HCT116 (cell line): ENCODE data around the gene CASZ1.

Experiments
- CTCF ChIP-seq, 3 experiments: fragments of 200-600 bp in 1 of 3; sonication (generic) in 1 of 3; IDR thresholded peaks in 2 of 3; conservative IDR thresholded peaks in 1 of 3; 2 replicates each; pipeline ENCODE4 v1.5.1; 2012 to 2017; ENCODE audit warnings: low read depth in 2 of 3, low read length in 2 of 3, antibody characterized with exemption in 1 of 3, borderline replicate concordance in 1 of 3, control low read depth in 1 of 3, mild to moderate bottlenecking in 1 of 3, mixed read lengths in 1 of 3, mixed run types in 1 of 3, moderate library complexity in 1 of 3; ENCODE audit not compliant: insufficient read depth in 1 of 3
- EZH2 ChIP-seq: fragments of 200-600 bp; sonication (generic); IDR thresholded peaks from 2 replicates; pipeline ENCODE4 v1.6.1; 2017; ENCODE audit warnings: antibody characterized with exemption, mixed run types
- EZH2phosphoT487 ChIP-seq: fragments of 200-600 bp; IDR thresholded peaks from 2 replicates; pipeline ENCODE4 v1.6.1; 2018; ENCODE audit warnings: antibody characterized with exemption, borderline replicate concordance
- FOSL1 ChIP-seq: IDR thresholded peaks from 2 replicates; pipeline ENCODE4 v1.6.1; 2012; ENCODE audit warnings: low read depth
- MAX ChIP-seq: IDR thresholded peaks from 2 replicates; pipeline ENCODE4 v1.6.1; 2012
- POLR2A ChIP-seq: IDR thresholded peaks from 2 replicates; pipeline ENCODE4 v1.7.0; 2011; ENCODE audit warnings: borderline replicate concordance; ENCODE audit not compliant: insufficient read depth, insufficient read length; ENCODE audit errors: extremely low read depth
- POLR2AphosphoS5 ChIP-seq: IDR thresholded peaks from 2 replicates; pipeline ENCODE4 v1.6.1; 2011; ENCODE audit warnings: mild to moderate bottlenecking, low read depth, low read length, moderate library complexity
- SP1 ChIP-seq: IDR thresholded peaks from 2 replicates; pipeline ENCODE4 v1.6.1; 2012; ENCODE audit warnings: low read depth

GRCh38 chr1:10709646-10710045 lies 86.8 kb downstream of the CASZ1 start:
- TF ChIP-seq MAX: no peak
- TF ChIP-seq EZH2phosphoT487: no peak
- TF ChIP-seq POLR2A: no peak
- TF ChIP-seq EZH2: no peak
- TF ChIP-seq FOSL1: no peak
- TF ChIP-seq CTCF (IDR thresholded peaks at IDR 0.05 in 2 of 3, conservative IDR thresholded peaks at IDR 0.05 in 1 of 3; ENCODE audit: borderline replicate concordance in 1 of 3, insufficient read depth in 1 of 3, low read depth in 2 of 3, low read length in 2 of 3): no peak
- TF ChIP-seq POLR2AphosphoS5: no peak
- TF ChIP-seq SP1: no peak
